ENCODE data around the gene ELL.

DNA sequence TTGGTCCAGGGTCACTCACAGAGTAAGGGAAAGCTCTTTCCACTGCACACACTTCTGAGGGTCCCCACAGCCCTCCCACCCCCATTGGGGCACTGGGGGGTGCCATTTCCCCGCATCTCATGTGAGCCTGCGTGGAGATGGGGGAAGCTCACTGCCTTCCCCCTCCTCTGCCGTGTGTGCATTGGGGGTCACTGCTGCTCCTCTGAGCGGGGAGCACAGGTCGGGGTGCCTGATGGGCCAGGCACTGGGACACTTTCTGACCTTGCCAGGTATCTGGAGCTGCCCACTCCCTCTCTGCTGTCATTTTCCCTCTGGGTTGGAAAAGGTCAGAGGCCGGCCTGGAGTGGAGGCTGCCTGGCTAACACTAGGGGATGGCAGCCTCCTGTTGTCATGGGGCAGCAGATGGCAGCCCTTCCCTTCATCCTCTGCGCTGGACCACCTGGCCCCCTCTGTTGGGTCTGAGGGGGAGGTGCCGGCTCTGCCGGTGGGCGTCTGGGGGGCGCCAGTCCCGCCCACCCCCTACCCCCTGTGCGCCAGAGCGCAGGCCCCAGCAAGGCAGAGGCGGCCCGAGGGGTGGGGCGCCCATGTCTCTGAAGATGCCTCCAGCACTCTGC lies 93.6 kb downstream of the ELL start:
- TF ChIP-seq, protein P1, sequence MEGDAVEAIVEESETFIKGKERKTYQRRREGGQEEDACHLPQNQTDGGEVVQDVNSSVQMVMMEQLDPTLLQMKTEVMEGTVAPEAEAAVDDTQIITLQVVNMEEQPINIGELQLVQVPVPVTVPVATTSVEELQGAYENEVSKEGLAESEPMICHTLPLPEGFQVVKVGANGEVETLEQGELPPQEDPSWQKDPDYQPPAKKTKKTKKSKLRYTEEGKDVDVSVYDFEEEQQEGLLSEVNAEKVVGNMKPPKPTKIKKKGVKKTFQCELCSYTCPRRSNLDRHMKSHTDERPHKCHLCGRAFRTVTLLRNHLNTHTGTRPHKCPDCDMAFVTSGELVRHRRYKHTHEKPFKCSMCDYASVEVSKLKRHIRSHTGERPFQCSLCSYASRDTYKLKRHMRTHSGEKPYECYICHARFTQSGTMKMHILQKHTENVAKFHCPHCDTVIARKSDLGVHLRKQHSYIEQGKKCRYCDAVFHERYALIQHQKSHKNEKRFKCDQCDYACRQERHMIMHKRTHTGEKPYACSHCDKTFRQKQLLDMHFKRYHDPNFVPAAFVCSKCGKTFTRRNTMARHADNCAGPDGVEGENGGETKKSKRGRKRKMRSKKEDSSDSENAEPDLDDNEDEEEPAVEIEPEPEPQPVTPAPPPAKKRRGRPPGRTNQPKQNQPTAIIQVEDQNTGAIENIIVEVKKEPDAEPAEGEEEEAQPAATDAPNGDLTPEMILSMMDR (IDR thresholded peaks at IDR 0.05 in 2 of 3, conservative IDR thresholded peaks at IDR 0.05 in 1 of 3; ENCODE audit: borderline replicate concordance in 1 of 3, insufficient read depth in 1 of 3, low read depth in 2 of 3, low read length in 2 of 3): no peak
- TF ChIP-seq POLR2A (IDR thresholded peaks at IDR 0.05; ENCODE audit: borderline replicate concordance, extremely low read depth, insufficient read depth, insufficient read length) (no peak), POLR2AphosphoS5 (IDR thresholded peaks at IDR 0.05; ENCODE audit: low read depth, low read length) (no peak), SIN3A (IDR thresholded peaks at IDR 0.05; ENCODE audit: low read depth) (no peak), EZH2 (IDR thresholded peaks at IDR 0.05) (no peak), EZH2phosphoT487 (IDR thresholded peaks at IDR 0.05; ENCODE audit: borderline replicate concordance) (no peak), ELF1 (IDR thresholded peaks at IDR 0.05; ENCODE audit: borderline replicate concordance, low read depth) (no peak)
